Osteocyte (in vitro differentiated cells): ENCODE results near the gene PTPRN. TPM values are rescaled to one million over a fixed set of nuclear protein-coding genes. Genes with fewer than 3 reads are reported as not detected.

Source experiments
- DNase-seq: peaks from one replicate; pipeline ENCODE4 v3.0.0; 2021; ENCODE audit warnings: mixed read lengths; ENCODE audit not compliant: unreplicated experiment; ENCODE audit errors: extremely low spot score
- H3K27ac Mint-ChIP-seq: one replicate; pipeline ENCODE4 v1.8.0; 2021; ENCODE audit warnings: mild to moderate bottlenecking, mixed read lengths; ENCODE audit not compliant: unreplicated experiment
- H3K27me3 Mint-ChIP-seq: one replicate; pipeline ENCODE4 v1.8.0; 2021; ENCODE audit warnings: mixed read lengths; ENCODE audit not compliant: unreplicated experiment
- H3K36me3 Mint-ChIP-seq: one replicate; pipeline ENCODE4 v1.8.0; 2021; ENCODE audit warnings: mixed read lengths; ENCODE audit not compliant: unreplicated experiment
- H3K4me1 Mint-ChIP-seq: one replicate; pipeline ENCODE4 v1.8.0; 2021; ENCODE audit warnings: mixed read lengths; ENCODE audit not compliant: unreplicated experiment
- H3K4me3 Mint-ChIP-seq: one replicate; pipeline ENCODE4 v1.8.0; 2021; ENCODE audit warnings: mild to moderate bottlenecking, moderate library complexity, mixed read lengths; ENCODE audit not compliant: unreplicated experiment
- H3K9me3 Mint-ChIP-seq: one replicate; pipeline ENCODE4 v1.8.0; 2021; ENCODE audit warnings: mixed read lengths; ENCODE audit not compliant: unreplicated experiment
- CTCF ChIP-seq: fragments of 200-600 bp; sonication (generic); IDR thresholded peaks from 2 replicates; pipeline ENCODE4 v1.5.0; 2021; ENCODE audit warnings: antibody characterized with exemption, mild to moderate bottlenecking, moderate library complexity
- total RNA-seq: library from RNA; stranded (reverse); gene quantifications from 2 replicates; pipeline ENCODE4 v1.2.1, GENCODE V29; 2021

PTPRN gene
- total RNA-seq, 1 donor from 2014 or later = 0.24 TPM

GRCh38 chr2:219252084-219252483, 57.1 kb downstream of the PTPRN start:
- peak overlapping the region; percentile 67 for H3K27ac Mint-ChIP-seq
- peaks cover 57% of the 10 kb centered on the region for H3K4me1 Mint-ChIP-seq
- no peak for TF ChIP-seq CTCF
- H3K9me3 Mint-ChIP-seq = no peaks in the 10 kb centered on the region
- DNase-seq = no peak
- no peak overlapping the region for H3K4me3 Mint-ChIP-seq
- no peaks in the 10 kb centered on the region for H3K36me3 Mint-ChIP-seq
- H3K27me3 Mint-ChIP-seq = peaks cover 19% of the 10 kb centered on the region

GRCh38 chr2:219251656-219252055, 57.5 kb downstream of the PTPRN start:
- H3K4me1 Mint-ChIP-seq = peaks cover 57% of the 10 kb centered on the region
- H3K4me3 Mint-ChIP-seq = no peak overlapping the region
- no peaks in the 10 kb centered on the region for H3K36me3 Mint-ChIP-seq
- peak overlapping the region; percentile 67 for H3K27ac Mint-ChIP-seq
- no peak for TF ChIP-seq CTCF
- DNase-seq = no peak
- H3K9me3 Mint-ChIP-seq = no peaks in the 10 kb centered on the region
- H3K27me3 Mint-ChIP-seq = peaks cover 19% of the 10 kb centered on the region

- peak overlapping the region; percentile 94 for H3K27ac Mint-ChIP-seq
- H3K4me3 Mint-ChIP-seq = no peak overlapping the region
- TF ChIP-seq CTCF = no peak
- H3K27me3 Mint-ChIP-seq = peaks cover 9% of the 10 kb centered on the region
- H3K9me3 Mint-ChIP-seq = no peaks in the 10 kb centered on the region
- H3K36me3 Mint-ChIP-seq = no peaks in the 10 kb centered on the region
- peaks cover 62% of the 10 kb centered on the region for H3K4me1 Mint-ChIP-seq
- no peak for DNase-seq
These were observed 59.0 kb downstream of the PTPRN start for GRCh38 chr2:219250049-219250781.

GRCh38 chr2:219249203-219249980, 59.8 kb downstream of the PTPRN start:
- Mint-ChIP-seq H3K27me3 (peaks cover 3% of the 10 kb centered on the region), H3K27ac (peak overlapping the region; percentile 94), H3K4me3 (peak overlapping the region; percentile 7), H3K36me3 (no peaks in the 10 kb centered on the region), H3K9me3 (no peaks in the 10 kb centered on the region), H3K4me1 (peaks cover 62% of the 10 kb centered on the region)
- TF ChIP-seq CTCF = no peak
- no peak for DNase-seq

- H3K4me3 Mint-ChIP-seq = no peak overlapping the region
- no peak for TF ChIP-seq CTCF
- H3K4me1 Mint-ChIP-seq = peaks cover 62% of the 10 kb centered on the region
- H3K9me3 Mint-ChIP-seq = no peaks in the 10 kb centered on the region
- no peak for DNase-seq
- peak overlapping the region; percentile 94 for H3K27ac Mint-ChIP-seq
- H3K36me3 Mint-ChIP-seq = no peaks in the 10 kb centered on the region
- peaks cover 3% of the 10 kb centered on the region for H3K27me3 Mint-ChIP-seq
These were observed 60.4 kb downstream of the PTPRN start for GRCh38 chr2:219248845-219249202.
